HG02588 (cell line): ENCODE measurements around the gene COLEC11.

Experiments
- ATAC-seq: cut with Tn5 transposase; IDR thresholded peaks from one replicate; pipeline ENCODE4 v1.9.1; 2021; ENCODE audit warnings: mild to moderate bottlenecking, moderate library complexity; ENCODE audit not compliant: unreplicated experiment

COLEC11 gene

DNA sequence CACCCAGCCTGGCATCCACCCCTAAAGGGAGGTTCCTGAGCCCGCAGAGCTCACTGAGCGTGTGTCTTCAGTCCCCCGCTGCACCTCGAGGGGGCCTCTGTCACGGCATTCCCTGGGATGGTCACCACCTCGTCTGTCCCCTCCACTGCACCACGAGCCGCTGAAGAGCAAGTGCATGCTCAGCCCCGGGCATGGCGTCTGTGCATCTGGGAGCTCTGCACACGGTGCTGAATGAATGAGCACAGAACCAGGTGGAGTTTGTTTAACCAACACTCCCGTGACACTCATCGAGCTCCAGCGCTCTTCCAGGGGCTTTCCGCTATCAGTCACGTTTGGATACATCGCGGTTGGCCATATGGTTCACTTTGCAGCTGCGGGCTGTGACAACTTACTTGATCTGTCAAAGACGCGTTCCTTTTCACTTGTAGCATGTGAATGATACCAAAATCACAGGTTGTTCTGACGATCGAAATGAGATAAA is 72.3 kb downstream of the COLEC11 start:
- ATAC-seq, result no peak

DNA sequence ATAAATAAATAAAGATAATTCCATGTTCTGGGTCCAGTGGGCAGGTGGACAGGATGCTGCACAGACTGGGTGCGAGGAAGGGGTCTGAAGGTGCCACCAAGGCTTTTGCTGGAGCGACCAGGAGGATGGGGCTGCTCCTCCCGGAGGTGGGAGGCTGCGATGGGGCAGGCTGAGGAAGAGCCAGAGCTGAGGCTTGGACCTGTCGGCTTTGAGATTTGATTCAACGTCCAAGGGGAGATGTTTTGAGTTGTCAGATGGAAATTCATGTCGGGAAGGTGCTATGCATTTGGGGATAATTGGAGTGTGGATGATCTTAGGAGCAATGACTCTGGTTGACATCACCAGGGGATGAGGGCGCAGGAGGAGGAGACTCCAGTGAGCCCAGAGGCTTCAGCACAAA is 74.7 kb downstream of the COLEC11 start:
- no peak for ATAC-seq

- no peak for ATAC-seq
Observed at GRCh38 chr2:3670376-3670775, 75.5 kb downstream of the COLEC11 start.

DNA sequence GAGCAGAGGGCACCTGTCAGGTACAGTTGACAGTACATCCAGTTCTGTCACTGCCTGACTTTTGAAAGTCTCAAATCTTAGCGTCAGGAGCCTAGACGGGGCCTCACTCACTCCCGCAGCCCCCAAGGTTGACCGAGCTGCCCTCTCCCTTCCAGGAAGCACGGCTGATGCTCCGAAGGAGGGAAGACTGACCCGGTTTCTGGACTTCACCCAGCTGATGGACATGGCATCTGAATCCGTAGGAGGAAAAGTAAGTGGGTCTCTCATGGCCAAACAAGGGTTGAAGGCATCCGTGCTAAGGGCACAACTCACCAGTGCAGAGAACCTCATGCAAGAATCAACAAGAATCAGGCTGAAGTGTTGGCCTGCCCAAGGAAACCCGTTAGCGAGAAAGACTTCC is 76.0 kb downstream of the COLEC11 start:
- ATAC-seq, result no peak

- ATAC-seq, result no peak
Observed at GRCh38 chr2:3672861-3673678, 78.2 kb downstream of the COLEC11 start.

DNA sequence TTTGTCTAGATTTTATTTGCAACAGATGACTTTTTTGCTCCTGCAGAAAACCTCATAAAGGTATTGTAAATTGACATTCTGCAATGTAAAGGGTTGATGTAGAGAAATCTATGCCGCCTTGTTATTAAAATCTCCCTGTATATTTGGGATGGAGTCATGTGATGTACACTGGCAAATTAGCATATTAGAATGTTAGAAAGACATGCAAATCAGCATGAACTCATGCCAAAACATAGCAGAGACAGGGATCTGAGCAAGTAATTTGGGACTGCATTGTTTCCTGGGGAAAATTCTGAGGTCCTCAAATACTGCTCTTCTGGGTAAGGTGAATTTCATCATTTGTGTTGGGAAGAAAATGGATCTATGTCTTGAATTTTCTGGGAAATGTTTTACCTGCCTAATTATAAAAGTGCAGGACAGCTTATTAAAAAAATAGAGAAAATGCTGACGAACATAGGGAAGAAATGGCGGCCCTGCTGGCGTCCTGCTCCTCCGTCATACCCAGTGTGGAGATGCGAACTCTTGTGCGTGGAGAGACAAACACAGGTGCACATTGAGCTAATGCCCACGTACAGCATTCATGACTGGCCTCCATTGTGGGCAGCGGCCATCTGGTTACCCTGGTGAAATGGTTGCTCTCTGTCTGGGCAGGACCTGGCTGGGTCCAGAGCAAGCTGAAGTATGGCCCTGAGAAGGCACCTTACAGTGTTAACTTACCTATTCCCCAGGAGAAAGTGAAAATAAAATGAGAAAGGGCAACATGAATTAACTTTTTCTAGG is 79.3 kb downstream of the COLEC11 start:
- no peak for ATAC-seq

DNA sequence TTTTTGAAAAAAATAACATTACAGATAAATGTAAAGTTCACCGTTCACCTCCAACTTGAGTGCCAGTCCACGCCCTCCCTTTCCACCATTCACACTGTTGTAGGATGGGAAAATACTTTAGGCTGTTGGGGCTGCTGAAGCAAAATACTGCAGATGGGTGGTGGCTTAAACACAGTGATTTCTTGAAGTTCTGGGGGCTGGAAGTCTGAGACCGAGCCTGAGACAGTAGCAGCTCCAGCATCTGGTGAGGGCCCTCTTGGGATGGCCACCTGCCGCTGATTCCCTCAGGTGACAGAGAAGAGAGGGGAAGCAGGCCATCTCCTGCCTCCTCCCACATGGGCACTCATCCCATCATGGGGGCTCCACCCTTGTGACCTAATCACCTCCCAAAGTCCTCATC is 80.8 kb downstream of the COLEC11 start:
- ATAC-seq, result no peak

- ATAC-seq, result no peak
Observed at GRCh38 chr2:3677436-3677835, 82.5 kb downstream of the COLEC11 start.

- no peak for ATAC-seq
Observed at GRCh38 chr2:3678212-3678611, 83.3 kb downstream of the COLEC11 start.

GRCh38 chr2:3679180-3679579 is 84.3 kb downstream of the COLEC11 start:
- ATAC-seq, result no peak

GRCh38 chr2:3679616-3680393 is 84.9 kb downstream of the COLEC11 start:
- ATAC-seq, result no peak

- ATAC-seq, result no peak
Observed at GRCh38 chr2:3680548-3681345, 85.8 kb downstream of the COLEC11 start.

DNA sequence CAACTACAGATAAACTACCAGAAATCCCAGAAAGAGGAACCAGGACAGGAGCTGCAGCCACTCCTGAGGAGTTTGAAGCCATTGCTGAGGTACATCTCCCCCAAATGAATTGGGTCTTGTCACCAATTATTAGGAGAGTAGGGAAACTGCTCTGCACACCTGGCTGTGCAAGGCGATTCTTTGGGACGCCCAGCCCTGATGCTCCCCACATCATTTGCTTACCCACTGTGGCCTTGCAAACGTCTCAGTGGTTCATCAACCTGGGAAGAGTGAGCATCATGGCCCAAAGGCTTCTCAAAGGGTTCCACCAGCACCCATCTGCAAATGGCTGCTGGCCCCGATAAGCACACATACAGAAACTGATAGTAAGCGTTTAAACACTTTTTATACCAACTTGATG is 86.7 kb downstream of the COLEC11 start:
- ATAC-seq, result no peak

DNA sequence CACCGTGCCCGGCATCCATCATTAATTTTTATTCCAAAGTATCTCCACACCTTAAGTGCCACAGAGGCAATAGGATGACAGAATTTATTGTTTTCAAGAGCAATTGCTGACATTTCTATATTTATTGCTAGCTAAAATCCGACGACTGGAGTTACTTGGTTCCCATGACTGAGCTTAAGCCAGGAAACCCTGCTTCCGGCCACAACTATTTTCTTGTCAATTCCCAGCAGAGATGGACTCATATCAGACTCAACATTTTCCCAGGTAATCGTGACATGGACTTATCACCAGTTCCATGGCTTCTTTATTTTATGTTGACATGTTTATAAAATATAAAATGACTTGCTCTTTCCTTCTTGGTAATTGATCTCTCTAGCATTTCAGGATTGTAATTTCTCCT is 87.9 kb downstream of the COLEC11 start:
- ATAC-seq, result no peak

DNA sequence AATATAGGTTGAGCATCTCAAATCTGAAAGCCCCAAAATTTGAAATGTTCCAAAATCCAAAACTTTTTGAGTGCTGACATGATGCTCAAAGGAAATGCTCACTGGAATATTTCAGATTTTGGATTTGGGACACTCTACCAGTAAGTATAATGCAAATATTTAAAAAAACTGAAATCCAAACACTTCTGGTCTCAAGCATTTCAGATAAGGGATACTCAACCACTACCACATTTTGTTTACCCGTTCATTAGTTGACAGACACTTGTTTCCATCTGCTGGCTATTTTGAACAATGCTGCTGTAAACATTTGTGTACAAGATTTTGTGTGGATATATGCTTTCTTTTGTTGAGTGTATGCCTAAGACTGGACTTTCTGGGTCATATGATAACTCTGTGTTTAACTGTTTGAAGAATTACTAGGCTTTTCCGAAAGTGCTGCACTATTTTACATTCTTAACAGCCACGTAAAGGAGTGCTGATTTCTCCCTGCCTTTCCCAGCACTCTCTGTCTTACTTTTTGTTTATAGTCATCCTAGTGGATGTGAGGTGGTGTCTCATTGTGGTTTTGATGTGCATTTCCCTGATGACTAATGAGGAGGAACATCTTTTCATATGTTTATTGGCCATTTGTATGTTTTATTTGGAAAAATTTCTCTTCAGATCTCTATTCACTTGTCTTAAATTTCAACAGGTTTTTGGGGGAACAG is 89.0 kb downstream of the COLEC11 start:
- ATAC-seq, result no peak

GRCh38 chr2:3689998-3690748 is 95.3 kb downstream of the COLEC11 start:
- no peak for ATAC-seq

DNA sequence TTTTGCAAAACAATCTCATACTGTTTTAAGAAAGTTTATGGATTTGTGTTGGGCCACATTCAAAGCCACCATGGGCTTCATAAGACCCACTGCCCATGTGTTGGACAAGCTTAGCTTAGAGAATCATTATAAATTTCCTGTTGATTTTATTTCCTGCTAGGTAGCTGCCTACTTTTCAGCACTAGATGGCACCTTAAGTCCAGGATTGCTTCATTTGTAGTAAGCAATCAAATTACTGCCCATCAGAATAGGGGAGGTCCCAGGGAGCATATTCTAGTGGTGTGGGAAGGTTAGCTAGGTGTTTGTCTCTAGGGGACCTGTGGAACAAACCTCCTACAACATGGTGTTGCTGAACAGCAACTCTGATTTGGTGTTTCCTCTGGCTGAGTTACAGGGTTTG is 97.5 kb downstream of the COLEC11 start:
- ATAC-seq, result no peak
